HG02943 (cell line): ENCODE results near the gene ATRN.

ENCODE experiments used
- ATAC-seq: cut with Tn5 transposase; IDR thresholded peaks from one replicate; pipeline ENCODE4 v1.9.1; 2021; ENCODE audit warnings: mild to moderate bottlenecking, low read depth, moderate library complexity; ENCODE audit not compliant: unreplicated experiment

ATRN gene

DNA sequence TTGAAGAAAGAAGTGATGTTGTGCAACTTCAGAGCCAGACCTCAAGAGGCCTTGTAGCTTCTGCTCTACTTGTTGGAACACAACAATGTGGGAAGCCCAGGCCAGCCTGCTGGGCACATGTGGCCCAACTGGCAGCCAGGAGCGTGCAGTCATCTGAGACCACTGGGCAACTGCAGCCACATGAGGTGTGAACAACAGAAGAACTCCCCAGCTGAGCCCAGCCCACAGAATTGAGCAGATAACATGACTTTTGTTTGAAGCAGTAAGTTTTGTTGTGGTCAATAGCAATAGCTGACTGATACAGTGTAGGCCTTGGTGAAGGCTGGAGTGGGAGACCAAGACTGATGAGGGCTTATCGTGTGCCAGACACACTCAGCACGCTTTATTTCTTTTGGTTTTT, 219.6 kb downstream of the ATRN start:
- no peak for ATAC-seq

DNA sequence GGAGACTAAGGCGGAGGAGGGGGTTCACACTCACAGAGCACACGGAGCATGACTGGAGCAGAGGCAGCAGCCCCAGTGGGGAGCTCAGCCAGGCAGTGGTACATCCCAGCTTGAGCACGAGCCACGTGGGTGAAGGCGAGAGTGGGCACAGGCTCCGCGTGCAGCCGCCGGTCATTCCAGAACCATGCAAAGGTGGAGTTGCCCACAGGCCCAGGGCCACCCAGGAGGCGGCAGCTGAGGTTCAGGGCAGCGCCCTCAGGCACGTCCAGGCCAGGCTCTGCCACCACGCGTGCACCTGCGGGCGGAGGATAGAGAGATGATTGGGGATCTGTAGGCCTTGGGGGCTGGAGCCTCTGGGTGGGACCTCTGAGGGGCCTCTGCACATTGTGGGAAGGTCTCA, 220.5 kb downstream of the ATRN start:
- ATAC-seq = no peak

DNA sequence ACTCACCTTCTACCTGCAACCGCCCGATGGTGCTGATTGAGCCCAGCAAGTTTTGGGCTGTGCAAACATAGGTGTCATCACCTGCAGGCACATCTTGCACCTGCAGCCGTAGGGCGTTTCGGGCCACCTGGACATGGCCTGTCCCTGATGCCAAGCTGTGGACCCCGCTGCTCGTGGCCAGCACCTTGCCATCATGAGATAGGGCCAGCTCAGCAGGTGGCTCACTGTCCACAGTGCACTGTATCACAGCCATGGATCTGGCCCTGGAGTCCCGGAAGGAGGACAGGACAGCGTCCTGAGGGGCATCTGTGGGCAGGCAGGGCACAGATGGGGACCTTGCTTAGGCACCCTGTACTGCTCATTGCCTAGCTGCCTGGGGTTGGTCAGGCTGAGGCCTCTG, 221.1 kb downstream of the ATRN start:
- no peak for ATAC-seq

DNA sequence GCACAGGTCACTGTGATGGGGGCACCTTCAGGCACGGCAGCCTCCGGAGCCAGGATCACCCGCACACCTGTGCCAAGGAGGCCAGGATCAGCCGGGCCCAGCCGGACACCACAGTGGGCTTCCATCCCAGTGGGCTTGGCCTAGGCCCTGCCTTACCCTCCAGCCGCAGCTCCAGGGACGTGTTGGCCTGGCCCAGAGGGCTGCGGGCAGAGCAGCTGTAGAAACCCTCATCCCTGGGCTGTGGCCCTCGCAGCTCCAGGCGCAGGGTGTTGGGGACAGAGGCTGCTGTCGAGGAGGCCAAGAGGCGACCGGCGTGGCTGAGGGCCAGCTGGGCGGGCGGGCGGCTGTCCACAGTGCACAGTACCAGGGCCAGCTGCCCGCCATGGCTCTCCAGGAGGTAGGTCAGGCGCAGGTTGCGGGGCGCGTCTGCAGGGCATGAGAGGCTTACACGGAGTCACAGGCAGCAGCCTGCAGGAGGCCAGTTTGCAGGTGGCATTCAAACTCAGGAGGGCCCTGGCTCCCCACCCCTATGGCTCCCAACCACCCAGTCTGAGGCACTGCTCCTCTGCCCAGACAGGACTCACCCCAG, 222.0 kb downstream of the ATRN start:
- no peak for ATAC-seq

DNA sequence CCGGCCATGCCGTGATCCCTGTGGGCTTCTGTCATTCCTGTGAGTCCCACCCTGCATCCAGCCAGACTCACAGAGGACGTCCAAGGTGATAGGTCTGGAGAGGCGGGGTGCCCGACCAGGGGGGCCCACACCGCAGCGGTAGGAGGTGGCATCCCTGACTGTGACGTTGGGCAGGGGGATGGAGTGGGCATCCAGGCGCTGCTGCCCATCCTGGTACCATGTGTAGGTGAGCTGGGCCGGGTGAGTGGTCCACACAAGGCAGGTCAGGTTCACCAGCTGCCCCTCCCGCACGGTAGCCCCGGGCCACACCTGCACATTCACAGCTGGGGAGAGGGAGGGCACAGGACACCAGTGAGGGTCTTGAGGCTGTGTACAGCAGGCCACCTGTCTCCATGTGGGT, 222.6 kb downstream of the ATRN start:
- no peak for ATAC-seq

DNA sequence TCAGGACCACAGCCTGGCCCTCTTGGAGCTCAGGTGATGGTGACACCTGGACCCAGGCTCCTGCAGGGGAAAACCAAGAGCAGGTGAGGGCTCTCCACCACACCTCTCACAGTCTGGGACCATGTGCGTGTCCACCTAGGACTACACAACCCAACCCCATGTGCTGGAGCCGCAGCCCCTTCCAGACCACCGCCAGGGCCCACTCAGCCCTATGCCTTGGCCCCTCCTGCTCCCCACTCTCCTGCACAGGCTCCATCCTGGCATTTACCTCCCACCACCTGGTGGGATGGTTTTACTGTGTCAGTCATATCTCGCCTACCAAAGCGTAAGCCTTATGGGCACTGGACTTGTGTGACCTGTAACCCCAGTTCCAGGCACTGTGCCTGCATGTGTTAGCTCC, 224.0 kb downstream of the ATRN start:
- ATAC-seq = no peak

DNA sequence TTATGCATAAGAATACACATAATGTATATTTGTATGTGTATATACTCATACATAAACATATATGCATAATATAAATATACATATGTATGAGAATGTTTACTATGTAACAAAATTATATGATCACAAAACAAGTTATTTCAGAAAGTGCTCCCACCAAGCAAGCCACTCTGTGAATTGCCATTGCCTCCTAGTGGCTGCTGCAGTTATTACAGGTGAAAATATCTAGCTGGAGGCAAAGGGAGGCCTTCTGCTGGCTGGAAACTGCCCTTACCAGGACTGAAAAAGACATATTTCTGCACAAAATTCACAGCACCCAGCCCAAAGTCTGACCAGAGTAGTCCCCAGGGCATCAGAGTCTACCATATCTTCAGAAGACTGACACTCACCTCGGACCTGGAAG, 225.4 kb downstream of the ATRN start:
- ATAC-seq = no peak

DNA sequence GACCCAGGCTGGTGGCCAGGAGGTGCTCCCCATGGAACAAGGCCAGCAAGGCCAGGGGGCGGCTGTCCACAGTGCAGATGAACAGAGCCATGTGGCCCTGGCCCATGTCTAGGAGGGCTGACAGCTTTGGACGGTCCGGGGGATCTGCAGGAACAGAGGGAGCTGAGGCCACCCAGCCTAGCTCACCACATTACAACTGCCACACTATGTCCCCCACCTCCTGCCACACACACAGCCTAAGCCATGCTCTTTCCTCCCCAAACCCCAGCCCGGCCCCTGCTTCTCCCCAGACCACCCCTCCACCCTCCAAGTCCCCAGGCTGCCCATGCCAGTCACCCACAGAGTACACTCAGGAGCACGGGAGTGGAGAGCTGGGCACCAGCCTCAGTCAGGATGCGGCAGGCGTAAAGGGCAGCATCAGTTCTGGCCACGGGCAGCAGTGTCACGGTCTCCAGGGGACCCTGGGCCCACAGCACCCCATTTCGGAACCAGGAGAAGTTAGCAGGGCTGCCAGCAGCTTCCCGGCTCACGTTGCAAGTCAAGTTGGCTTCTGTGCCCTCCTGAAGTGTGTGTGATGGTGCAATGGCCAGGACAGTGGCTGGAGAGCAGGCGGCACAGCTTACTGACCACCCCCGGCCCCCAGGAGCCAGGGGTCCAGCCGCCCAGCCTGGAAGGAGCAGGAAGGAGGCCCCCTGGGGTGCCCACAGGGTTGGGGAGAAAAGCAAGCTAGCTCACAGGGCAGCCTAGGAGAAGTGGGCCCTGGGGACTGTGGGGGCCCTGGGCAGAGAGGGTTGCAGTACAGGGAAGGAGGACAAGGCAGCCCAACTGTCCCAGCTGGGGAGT, 226.1 kb downstream of the ATRN start:
- no peak for ATAC-seq

DNA sequence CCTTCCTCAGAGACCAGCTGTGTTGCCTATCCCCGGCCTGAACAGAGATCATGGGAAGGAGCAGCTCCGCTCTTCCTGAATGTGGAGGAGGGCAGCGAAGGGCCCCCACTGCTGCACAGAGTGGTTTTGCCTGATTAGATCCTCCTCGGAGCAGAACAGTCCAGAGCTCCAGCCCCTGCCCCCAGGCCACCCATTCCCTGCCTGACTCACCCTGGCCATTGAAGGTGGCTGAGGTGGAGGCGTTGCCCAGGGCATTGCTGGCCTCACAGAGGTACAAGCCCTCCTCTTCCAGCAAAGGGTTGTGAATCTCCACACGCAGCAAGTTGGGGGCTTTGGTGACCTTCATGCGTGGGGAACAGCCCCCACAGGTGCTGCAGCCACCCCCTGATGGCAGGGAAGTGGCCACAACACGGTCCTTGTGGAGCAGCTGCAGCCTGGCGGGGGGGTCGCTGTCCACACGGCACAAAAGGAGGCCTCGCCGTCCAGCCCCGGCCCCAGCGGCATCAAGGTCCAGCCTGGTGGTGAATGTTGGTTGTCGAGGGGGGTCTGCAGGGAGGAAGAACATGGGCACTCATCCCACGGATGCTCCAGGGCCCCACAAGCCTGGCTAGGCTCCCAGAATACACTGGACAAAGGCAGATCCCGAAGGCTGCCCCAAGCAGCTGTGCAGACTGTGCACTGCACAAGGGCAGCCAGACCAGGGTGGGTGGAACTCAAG, 226.9 kb downstream of the ATRN start:
- no peak for ATAC-seq

DNA sequence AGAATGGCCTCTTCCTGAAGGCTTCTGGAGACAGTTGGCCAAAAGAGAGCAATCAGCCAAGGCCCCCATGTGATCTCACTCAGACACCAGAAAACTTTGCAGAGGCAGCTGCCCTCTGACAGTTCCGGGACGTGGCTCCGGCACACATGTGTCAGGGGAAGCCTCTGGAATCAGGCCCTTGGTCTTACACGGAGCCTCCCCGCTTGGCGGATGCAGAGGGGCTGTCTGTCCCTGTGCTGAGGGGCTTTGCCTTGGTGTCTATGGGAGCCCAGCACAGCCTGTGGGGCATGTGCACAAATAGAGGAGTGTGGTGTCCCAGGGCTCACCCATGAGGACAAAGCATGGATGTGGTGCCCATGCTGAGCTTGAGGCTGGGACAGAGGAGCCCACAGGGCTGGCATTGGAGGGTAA, 227.8 kb downstream of the ATRN start:
- no peak for ATAC-seq

DNA sequence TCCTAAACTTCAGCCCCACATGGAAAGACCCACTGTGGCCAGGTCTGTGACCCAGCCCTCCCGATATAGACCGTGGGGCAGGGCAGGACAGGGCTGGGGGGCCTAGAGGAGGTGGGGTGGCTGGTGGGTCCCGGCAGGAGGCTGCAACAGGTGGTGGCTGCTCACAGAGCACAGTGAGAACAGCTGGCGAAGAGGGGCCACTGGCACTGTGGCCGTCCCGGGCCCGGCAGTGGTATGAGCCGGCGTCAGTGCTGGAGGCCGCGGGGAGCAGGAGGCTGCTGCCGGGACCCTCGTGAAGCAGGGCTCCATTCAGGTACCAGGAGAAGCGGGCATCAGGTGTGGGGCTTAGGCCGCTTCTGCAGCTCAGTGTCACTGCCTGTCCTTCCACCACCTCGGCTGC, 228.2 kb downstream of the ATRN start:
- no peak for ATAC-seq
